Upper lobe of left lung (tissue), 4 donors: ENCODE data around the gene CRACDL.

Experiments used
- EP300 ChIP-seq, 4 donors: sonication (generic); formaldehyde crosslinking; IDR thresholded peaks; one replicate each; pipeline ENCODE4 v1.5.1; 2017; ENCODE audit warnings: antibody characterized with exemption in 4 of 4, control low read depth in 2 of 4
- POLR2A ChIP-seq, 4 donors: fragments of 450-650 bp; IDR thresholded peaks; one replicate each; pipeline ENCODE4 v1.5.1; 2016 to 2017; ENCODE audit warnings: antibody characterized with exemption in 4 of 4, mild to moderate bottlenecking in 2 of 4
- POLR2AphosphoS5 ChIP-seq, 2 donors: sonication (generic); formaldehyde crosslinking; IDR thresholded peaks; one replicate each; pipeline ENCODE4 v1.5.1; 2017; ENCODE audit warnings: antibody characterized with exemption in 2 of 2
- TF ChIP-seq, protein P1 (sequence below), 6 experiments: fragments of 450-650 bp in 4 of 6; fragments of 200-600 bp in 2 of 6; sonication (generic) in 2 of 6; IDR thresholded peaks; one replicate each; pipeline ENCODE4 v1.5.1; 2016 to 2019; ENCODE audit warnings: antibody characterized with exemption in 6 of 6

DNA sequence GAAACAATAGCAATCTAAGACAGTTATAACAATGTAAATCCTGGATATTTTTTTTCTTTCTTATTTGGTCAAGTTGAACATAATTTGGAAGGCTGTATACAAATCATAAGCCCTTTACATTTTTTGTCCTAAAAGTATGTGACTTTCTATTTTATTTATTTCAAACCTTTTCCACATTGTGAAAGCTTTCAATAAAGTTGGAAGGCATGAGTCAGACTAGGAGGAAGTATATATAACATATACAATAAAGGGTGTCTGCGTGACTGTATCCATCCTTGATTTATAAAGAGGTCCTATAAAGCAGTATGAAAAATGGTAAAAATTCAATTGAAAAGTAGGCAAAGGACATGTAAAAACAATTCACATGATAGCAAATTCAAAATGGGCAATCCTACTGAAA lies 44.4 kb downstream of the CRACDL start:
- TF ChIP-seq, protein P1, sequence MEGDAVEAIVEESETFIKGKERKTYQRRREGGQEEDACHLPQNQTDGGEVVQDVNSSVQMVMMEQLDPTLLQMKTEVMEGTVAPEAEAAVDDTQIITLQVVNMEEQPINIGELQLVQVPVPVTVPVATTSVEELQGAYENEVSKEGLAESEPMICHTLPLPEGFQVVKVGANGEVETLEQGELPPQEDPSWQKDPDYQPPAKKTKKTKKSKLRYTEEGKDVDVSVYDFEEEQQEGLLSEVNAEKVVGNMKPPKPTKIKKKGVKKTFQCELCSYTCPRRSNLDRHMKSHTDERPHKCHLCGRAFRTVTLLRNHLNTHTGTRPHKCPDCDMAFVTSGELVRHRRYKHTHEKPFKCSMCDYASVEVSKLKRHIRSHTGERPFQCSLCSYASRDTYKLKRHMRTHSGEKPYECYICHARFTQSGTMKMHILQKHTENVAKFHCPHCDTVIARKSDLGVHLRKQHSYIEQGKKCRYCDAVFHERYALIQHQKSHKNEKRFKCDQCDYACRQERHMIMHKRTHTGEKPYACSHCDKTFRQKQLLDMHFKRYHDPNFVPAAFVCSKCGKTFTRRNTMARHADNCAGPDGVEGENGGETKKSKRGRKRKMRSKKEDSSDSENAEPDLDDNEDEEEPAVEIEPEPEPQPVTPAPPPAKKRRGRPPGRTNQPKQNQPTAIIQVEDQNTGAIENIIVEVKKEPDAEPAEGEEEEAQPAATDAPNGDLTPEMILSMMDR (IDR thresholded peaks at IDR 0.05), result no peak
- TF ChIP-seq EP300 (IDR thresholded peaks at IDR 0.05), result no peak
- TF ChIP-seq POLR2A (IDR thresholded peaks at IDR 0.05), result no peak
- TF ChIP-seq POLR2AphosphoS5 (IDR thresholded peaks at IDR 0.05), result no peak
